ENCODE measurements around the gene RPS6KB2. TPM values are rescaled to one million over a fixed set of nuclear protein-coding genes. Genes with fewer than 3 reads are reported as not detected.

The RPS6KB2 gene
- total and polyA plus RNA-seq, 10 of the 15 experiments (the other 5 are each of a cell fraction or from before 2014, with no cell fraction given) = 0.39 to 101 (median 58.4) TPM

DNA sequence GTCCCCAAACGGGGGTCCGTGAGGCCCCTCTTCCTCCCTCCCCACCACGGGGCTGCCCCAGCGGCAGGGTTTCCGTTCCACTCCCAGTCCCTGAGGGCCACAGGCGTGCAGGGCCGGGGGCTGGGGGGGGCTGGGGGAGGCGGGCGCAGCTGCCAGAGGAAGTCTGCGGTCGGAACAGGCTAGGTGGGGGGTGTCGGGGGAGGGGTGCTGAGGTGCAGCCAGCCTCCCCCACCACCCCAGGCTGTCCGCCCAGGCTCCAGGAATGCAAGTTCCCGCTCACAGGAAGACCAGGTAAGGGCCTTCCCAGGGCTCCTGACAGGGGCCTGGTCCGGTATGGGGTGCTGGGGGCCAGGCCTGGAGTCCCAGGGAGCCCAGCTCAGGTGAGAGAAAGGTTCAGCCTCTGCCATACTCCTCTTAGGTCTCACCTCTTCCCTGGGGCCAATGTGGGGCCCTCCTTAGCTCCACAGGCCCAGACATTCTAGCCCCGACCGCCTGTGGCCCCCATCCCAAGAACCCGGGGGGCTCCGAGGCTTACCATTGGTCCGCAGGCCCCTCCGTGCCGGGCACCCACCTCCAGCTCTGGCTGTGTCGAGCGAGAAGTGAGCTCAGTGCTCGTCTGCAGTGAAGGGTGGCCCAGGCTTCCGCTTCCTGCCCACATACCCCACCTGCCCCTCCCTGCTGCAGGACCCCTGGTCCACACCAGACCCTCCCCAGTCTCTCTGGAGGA, 9.0 kb downstream of the RPS6KB2 start, which contains the start of gene PTPRCAP (continued):
- TF ChIP-seq, protein P1, sequence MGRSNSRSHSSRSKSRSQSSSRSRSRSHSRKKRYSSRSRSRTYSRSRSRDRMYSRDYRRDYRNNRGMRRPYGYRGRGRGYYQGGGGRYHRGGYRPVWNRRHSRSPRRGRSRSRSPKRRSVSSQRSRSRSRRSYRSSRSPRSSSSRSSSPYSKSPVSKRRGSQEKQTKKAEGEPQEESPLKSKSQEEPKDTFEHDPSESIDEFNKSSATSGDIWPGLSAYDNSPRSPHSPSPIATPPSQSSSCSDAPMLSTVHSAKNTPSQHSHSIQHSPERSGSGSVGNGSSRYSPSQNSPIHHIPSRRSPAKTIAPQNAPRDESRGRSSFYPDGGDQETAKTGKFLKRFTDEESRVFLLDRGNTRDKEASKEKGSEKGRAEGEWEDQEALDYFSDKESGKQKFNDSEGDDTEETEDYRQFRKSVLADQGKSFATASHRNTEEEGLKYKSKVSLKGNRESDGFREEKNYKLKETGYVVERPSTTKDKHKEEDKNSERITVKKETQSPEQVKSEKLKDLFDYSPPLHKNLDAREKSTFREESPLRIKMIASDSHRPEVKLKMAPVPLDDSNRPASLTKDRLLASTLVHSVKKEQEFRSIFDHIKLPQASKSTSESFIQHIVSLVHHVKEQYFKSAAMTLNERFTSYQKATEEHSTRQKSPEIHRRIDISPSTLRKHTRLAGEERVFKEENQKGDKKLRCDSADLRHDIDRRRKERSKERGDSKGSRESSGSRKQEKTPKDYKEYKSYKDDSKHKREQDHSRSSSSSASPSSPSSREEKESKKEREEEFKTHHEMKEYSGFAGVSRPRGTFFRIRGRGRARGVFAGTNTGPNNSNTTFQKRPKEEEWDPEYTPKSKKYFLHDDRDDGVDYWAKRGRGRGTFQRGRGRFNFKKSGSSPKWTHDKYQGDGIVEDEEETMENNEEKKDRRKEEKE (IDR thresholded peaks at IDR 0.05) = no peak
- TF ChIP-seq, protein P2, sequence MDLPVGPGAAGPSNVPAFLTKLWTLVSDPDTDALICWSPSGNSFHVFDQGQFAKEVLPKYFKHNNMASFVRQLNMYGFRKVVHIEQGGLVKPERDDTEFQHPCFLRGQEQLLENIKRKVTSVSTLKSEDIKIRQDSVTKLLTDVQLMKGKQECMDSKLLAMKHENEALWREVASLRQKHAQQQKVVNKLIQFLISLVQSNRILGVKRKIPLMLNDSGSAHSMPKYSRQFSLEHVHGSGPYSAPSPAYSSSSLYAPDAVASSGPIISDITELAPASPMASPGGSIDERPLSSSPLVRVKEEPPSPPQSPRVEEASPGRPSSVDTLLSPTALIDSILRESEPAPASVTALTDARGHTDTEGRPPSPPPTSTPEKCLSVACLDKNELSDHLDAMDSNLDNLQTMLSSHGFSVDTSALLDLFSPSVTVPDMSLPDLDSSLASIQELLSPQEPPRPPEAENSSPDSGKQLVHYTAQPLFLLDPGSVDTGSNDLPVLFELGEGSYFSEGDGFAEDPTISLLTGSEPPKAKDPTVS (IDR thresholded peaks at IDR 0.05; ENCODE audit: low read depth, low read length) = no peak
- TF ChIP-seq HCFC1 (IDR thresholded peaks at IDR 0.05; ENCODE audit: low read length) (no peak), TBL1XR1 (IDR thresholded peaks at IDR 0.05; ENCODE audit: low read depth, low read length) (no peak), TCF3 (IDR thresholded peaks at IDR 0.05; ENCODE audit: borderline replicate concordance, insufficient read depth, low read depth, low read length) (peak; percentile 82), EED (IDR thresholded peaks at IDR 0.05; ENCODE audit: low read depth) (peak; percentile 56; the same call in 1 of the 2 replicates), SP1 (IDR thresholded peaks at IDR 0.05; ENCODE audit: low read depth, low read length) (peak; percentile 56), NFXL1 (IDR thresholded peaks at IDR 0.05; ENCODE audit: borderline replicate concordance) (no peak), PAX5 (IDR thresholded peaks at IDR 0.05; ENCODE audit: borderline replicate concordance, low read depth, low read length) (peak; percentile 40; the same call in 1 of the 2 replicates), NR2C1 (IDR thresholded peaks at IDR 0.05) (no peak), IKZF2 (IDR thresholded peaks at IDR 0.05) (peak; percentile 15 to 31; a peak in 3 of 4 replicates), ZNF274 (IDR thresholded peaks at IDR 0.05; ENCODE audit: insufficient read depth, insufficient read length) (no peak), ZNF384 (IDR thresholded peaks at IDR 0.05; ENCODE audit: borderline replicate concordance, low read depth, low read length) (no peak), ZNF207 (IDR thresholded peaks at IDR 0.05; ENCODE audit: borderline replicate concordance) (peak; percentile 69; the same call in 1 of the 2 replicates)
- TF ChIP-seq, protein P3, sequence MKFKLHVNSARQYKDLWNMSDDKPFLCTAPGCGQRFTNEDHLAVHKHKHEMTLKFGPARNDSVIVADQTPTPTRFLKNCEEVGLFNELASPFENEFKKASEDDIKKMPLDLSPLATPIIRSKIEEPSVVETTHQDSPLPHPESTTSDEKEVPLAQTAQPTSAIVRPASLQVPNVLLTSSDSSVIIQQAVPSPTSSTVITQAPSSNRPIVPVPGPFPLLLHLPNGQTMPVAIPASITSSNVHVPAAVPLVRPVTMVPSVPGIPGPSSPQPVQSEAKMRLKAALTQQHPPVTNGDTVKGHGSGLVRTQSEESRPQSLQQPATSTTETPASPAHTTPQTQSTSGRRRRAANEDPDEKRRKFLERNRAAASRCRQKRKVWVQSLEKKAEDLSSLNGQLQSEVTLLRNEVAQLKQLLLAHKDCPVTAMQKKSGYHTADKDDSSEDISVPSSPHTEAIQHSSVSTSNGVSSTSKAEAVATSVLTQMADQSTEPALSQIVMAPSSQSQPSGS (IDR thresholded peaks at IDR 0.05; ENCODE audit: low read length) = no peak
- TF ChIP-seq, protein P4, sequence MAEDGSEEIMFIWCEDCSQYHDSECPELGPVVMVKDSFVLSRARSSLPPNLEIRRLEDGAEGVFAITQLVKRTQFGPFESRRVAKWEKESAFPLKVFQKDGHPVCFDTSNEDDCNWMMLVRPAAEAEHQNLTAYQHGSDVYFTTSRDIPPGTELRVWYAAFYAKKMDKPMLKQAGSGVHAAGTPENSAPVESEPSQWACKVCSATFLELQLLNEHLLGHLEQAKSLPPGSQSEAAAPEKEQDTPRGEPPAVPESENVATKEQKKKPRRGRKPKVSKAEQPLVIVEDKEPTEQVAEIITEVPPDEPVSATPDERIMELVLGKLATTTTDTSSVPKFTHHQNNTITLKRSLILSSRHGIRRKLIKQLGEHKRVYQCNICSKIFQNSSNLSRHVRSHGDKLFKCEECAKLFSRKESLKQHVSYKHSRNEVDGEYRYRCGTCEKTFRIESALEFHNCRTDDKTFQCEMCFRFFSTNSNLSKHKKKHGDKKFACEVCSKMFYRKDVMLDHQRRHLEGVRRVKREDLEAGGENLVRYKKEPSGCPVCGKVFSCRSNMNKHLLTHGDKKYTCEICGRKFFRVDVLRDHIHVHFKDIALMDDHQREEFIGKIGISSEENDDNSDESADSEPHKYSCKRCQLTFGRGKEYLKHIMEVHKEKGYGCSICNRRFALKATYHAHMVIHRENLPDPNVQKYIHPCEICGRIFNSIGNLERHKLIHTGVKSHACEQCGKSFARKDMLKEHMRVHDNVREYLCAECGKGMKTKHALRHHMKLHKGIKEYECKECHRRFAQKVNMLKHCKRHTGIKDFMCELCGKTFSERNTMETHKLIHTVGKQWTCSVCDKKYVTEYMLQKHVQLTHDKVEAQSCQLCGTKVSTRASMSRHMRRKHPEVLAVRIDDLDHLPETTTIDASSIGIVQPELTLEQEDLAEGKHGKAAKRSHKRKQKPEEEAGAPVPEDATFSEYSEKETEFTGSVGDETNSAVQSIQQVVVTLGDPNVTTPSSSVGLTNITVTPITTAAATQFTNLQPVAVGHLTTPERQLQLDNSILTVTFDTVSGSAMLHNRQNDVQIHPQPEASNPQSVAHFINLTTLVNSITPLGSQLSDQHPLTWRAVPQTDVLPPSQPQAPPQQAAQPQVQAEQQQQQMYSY (CRISPR knock-in tag; IDR thresholded peaks at IDR 0.05) = no peak
